ENCODE data around the gene CCDC89.

CCDC89 gene

GRCh38 chr11:85651118-85651517, 34.9 kb downstream of the CCDC89 start:
- DNase-seq: no peak

- DNase-seq: peak; percentile 94
Measured at GRCh38 chr11:85647604-85648299, 38.2 kb downstream of the CCDC89 start, which contains the start of gene TMEM126A. TSS of gene TMEM126A (plus strand) at chr11:85647967. CDS start at chr11:85650256, 2,289 bp downstream.

GRCh38 chr11:85647078-85647477, 38.9 kb downstream of the CCDC89 start:
- DNase-seq: no peak

- DNase-seq: no peak
Measured at GRCh38 chr11:85643191-85643614, 42.8 kb downstream of the CCDC89 start.

GRCh38 chr11:85634747-85635146, 51.2 kb downstream of the CCDC89 start:
- no peak for DNase-seq

All from activated CD4-positive, alpha-beta T cell treated with anti-CD3 and anti-CD28 coated beads, Interleukin-2, amount 50 U/mL, for 48 hours (primary cell).